Keratinocyte (primary cell): ENCODE results near the gene TSPEAR. TPM values are rescaled to one million over a fixed set of nuclear protein-coding genes. Genes with fewer than 3 reads are reported as not detected.

Source experiments
- DNase-seq: peaks from one replicate; pipeline ENCODE4 v3.0.0-alpha.2; 2011; ENCODE audit warnings: low read depth, missing footprints, low spot score
- FAIRE-seq: peaks from 2 replicates; lab custom pipeline; 2011; peaks lifted over from hg19 to GRCh38; lab: Jason Lieb, UNC
- H2AFZ ChIP-seq: 2 replicates; pipeline ENCODE4 v1.6.0; 2012; ENCODE audit warnings: low read length, control low read depth, inconsistent platforms; ENCODE audit not compliant: control insufficient read depth
- H3K27ac ChIP-seq: 2 replicates; pipeline ENCODE4 v1.5.1; 2011; ENCODE audit warnings: low read length; ENCODE audit not compliant: control insufficient read depth, insufficient read depth
- H3K27me3 ChIP-seq: 3 replicates; pipeline ENCODE4 v1.6.0; 2011; ENCODE audit warnings: low read length; ENCODE audit not compliant: control insufficient read depth, insufficient read depth; ENCODE audit errors: extremely low read depth
- H3K36me3 ChIP-seq, 2 experiments: 2 replicates in 1 of 2; 3 replicates in 1 of 2; pipeline ENCODE4 v1.5.1; 2011; ENCODE audit warnings: low read length in 2 of 2, mild to moderate bottlenecking in 1 of 2; ENCODE audit not compliant: control insufficient read depth in 2 of 2, insufficient read depth in 2 of 2; ENCODE audit errors: extremely low read depth in 1 of 2
- H3K4me1 ChIP-seq: 3 replicates; pipeline ENCODE4 v1.5.1; 2011; ENCODE audit warnings: low read length; ENCODE audit not compliant: control insufficient read depth, insufficient read depth; ENCODE audit errors: extremely low read depth
- H3K4me2 ChIP-seq: 3 replicates; pipeline ENCODE4 v1.6.0; 2011; ENCODE audit warnings: low read depth, low read length; ENCODE audit not compliant: control insufficient read depth, insufficient read depth; ENCODE audit errors: extremely low read depth
- H3K4me3 ChIP-seq, 3 experiments: fragments of 200-600 bp in 1 of 3; sonication (generic) in 1 of 3; 2 replicates in 2 of 3; 3 replicates in 1 of 3; pipeline ENCODE4 v1.5.1; 2011 to 2016; ENCODE audit warnings: low read length in 3 of 3, mild to moderate bottlenecking in 3 of 3, control low read depth in 2 of 3, inconsistent platforms in 1 of 3, low read depth in 1 of 3, mixed read lengths in 1 of 3, mixed run types in 1 of 3, moderate library complexity in 1 of 3; ENCODE audit not compliant: control insufficient read depth in 2 of 3, insufficient read depth in 2 of 3; ENCODE audit errors: extremely low read depth in 1 of 3
- H3K79me2 ChIP-seq: 2 replicates; pipeline ENCODE4 v1.6.0; 2012; ENCODE audit warnings: low read length; ENCODE audit not compliant: control insufficient read depth, insufficient read depth
- H3K9ac ChIP-seq: 3 replicates; pipeline ENCODE4 v1.6.0; 2011; ENCODE audit warnings: low read length; ENCODE audit not compliant: control insufficient read depth, insufficient read depth; ENCODE audit errors: extremely low read depth
- H3K9me1 ChIP-seq: 3 replicates; pipeline ENCODE4 v1.6.0; 2011; ENCODE audit warnings: low read length; ENCODE audit not compliant: control insufficient read depth, insufficient read depth; ENCODE audit errors: extremely low read depth
- H3K9me3 ChIP-seq: 2 replicates; pipeline ENCODE4 v1.5.1; 2012; ENCODE audit warnings: low read depth, low read length; ENCODE audit not compliant: control insufficient read depth
- H4K20me1 ChIP-seq: 3 replicates; pipeline ENCODE4 v1.6.0; 2011; ENCODE audit warnings: low read length; ENCODE audit not compliant: control insufficient read depth, insufficient read depth; ENCODE audit errors: extremely low read depth
- EZH2 ChIP-seq: IDR thresholded peaks from one replicate; pipeline ENCODE4 v1.6.1; 2012; ENCODE audit warnings: inconsistent platforms, mild to moderate bottlenecking, low read length, moderate library complexity
- dilution Hi-C: fragments of 300-500 bp; cut with MboI; formaldehyde crosslinking; loops from one replicate; pipeline ENCODE4 v1.7.0; 2020; ENCODE audit warnings: low sequenced_read_pairs; ENCODE audit not compliant: extremely low pct_ligation_motif_present
- polyA plus RNA-seq, 5 experiments: library from polyadenylated mRNA; depleted of rRNA in 3 of 5; stranded (reverse) in 3 of 5; stranded (forward) in 1 of 5; unstranded in 1 of 5; fragments of >200 nt; gene quantifications; 1 replicate in 1 of 5; 2 replicates in 3 of 5; 3 replicates in 1 of 5; pipeline versions ENCODE4 v1.2.1 to v1.2.3, GENCODE V29; 2011 to 2012; ENCODE audit warnings: missing spikeins in 2 of 5, low read depth in 1 of 5, low replicate concordance in 1 of 5
- TF ChIP-seq, protein P1 (sequence below), 3 experiments: IDR thresholded peaks in 1 of 3; conservative IDR thresholded peaks in 1 of 3; optimal IDR thresholded peaks in 1 of 3; 2 replicates in 2 of 3; 3 replicates in 1 of 3; pipeline versions ENCODE3 to v1.5.1; 2011; ENCODE audit warnings: low read length in 3 of 3, mild to moderate bottlenecking in 3 of 3, moderate library complexity in 2 of 3, control low read depth in 1 of 3, inconsistent platforms in 1 of 3; ENCODE audit not compliant: insufficient read depth in 2 of 3; ENCODE audit errors: extremely low read depth in 1 of 3

TSPEAR gene
- polyA plus RNA-seq, 1 donor (not counting 4 experiments of a cell fraction or from before 2014, with no cell fraction given), result 0.12 TPM

GRCh38 chr21:44594406-44594916 is 116.9 kb downstream of the TSPEAR start:
- Histone ChIP-seq H3K36me3 (no peaks in the 10 kb centered on the region), H3K9ac (no peak overlapping the region), H3K4me2 (no peak overlapping the region), H3K27me3 (no peaks in the 10 kb centered on the region), H3K9me3 (no peaks in the 10 kb centered on the region), H3K4me1 (peaks cover 7% of the 10 kb centered on the region), H2AFZ (no peak overlapping the region), H3K4me3 (no peak overlapping the region), H3K27ac (no peak overlapping the region), H3K79me2 (no peaks in the 10 kb centered on the region), H4K20me1 (no peaks in the 10 kb centered on the region), H3K9me1 (no peaks in the 10 kb centered on the region)
- FAIRE-seq (no peak), DNase-seq (no peak)
- TF ChIP-seq, protein P1, sequence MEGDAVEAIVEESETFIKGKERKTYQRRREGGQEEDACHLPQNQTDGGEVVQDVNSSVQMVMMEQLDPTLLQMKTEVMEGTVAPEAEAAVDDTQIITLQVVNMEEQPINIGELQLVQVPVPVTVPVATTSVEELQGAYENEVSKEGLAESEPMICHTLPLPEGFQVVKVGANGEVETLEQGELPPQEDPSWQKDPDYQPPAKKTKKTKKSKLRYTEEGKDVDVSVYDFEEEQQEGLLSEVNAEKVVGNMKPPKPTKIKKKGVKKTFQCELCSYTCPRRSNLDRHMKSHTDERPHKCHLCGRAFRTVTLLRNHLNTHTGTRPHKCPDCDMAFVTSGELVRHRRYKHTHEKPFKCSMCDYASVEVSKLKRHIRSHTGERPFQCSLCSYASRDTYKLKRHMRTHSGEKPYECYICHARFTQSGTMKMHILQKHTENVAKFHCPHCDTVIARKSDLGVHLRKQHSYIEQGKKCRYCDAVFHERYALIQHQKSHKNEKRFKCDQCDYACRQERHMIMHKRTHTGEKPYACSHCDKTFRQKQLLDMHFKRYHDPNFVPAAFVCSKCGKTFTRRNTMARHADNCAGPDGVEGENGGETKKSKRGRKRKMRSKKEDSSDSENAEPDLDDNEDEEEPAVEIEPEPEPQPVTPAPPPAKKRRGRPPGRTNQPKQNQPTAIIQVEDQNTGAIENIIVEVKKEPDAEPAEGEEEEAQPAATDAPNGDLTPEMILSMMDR (optimal IDR thresholded peaks at IDR 0.05 in 1 of 3, IDR thresholded peaks at IDR 0.05 in 1 of 3, conservative IDR thresholded peaks at IDR 0.05 in 1 of 3; ENCODE audit: extremely low read depth in 1 of 3, insufficient read depth in 2 of 3, low read length in 3 of 3), result no peak
- no peak for TF ChIP-seq EZH2
- dilution Hi-C loops, result no loop called here

- Histone ChIP-seq H3K4me2 (no peak overlapping the region), H3K4me3 (no peak overlapping the region), H3K27ac (no peak overlapping the region), H4K20me1 (no peaks in the 10 kb centered on the region), H3K9me1 (no peaks in the 10 kb centered on the region), H3K9me3 (no peaks in the 10 kb centered on the region), H2AFZ (no peak overlapping the region), H3K4me1 (peaks cover 7% of the 10 kb centered on the region), H3K27me3 (no peaks in the 10 kb centered on the region), H3K36me3 (no peaks in the 10 kb centered on the region), H3K79me2 (no peaks in the 10 kb centered on the region), H3K9ac (no peak overlapping the region)
- FAIRE-seq (no peak), DNase-seq (no peak)
- no peak for TF ChIP-seq EZH2
- TF ChIP-seq, protein P1 (optimal IDR thresholded peaks at IDR 0.05 in 1 of 3, IDR thresholded peaks at IDR 0.05 in 1 of 3, conservative IDR thresholded peaks at IDR 0.05 in 1 of 3; ENCODE audit: extremely low read depth in 1 of 3, insufficient read depth in 2 of 3, low read length in 3 of 3), result no peak
- dilution Hi-C loops, result no loop called here
Measured at GRCh38 chr21:44593598-44594405, 117.6 kb downstream of the TSPEAR start.
